ENCODE measurements around the gene KANK4. TPM values are rescaled to one million over a fixed set of nuclear protein-coding genes. Genes with fewer than 3 reads are reported as not detected.

The KANK4 gene
- total and polyA plus RNA-seq, 2 donors (not counting 1 experiment from before 2014, with no cell fraction given) = not detected

DNA sequence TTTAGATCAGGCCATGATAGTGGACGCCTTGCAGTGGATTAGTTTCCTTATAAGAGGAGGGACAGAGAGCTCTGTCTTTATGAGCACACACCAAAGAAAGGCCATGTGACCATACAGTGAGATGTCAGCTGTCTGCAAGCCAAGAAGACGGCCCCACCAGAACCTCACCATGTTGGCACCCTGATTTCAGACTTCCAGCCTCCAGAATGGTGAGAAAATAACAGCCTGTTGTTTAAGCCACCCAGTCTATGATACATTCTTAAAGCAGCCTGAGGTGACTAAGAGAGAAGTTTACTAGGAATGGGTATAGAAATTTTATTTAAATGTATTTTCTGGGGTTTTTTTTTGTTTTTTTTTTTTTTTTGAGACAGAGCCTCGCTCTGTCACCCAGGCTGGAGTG is 95.1 kb downstream of the KANK4 start:
- no peak overlapping the region for H3K27ac ChIP-seq (ENCODE audit: low read length in 2 of 2)
- Mint-ChIP-seq H3K9me3 (ENCODE audit: insufficient read depth) (no peaks in the 10 kb centered on the region), H3K4me1 (no peaks in the 10 kb centered on the region), H3K4me3 (no peak overlapping the region), H3K27me3 (no peaks in the 10 kb centered on the region), H3K27ac (no peak overlapping the region)
- TF ChIP-seq, protein P1, sequence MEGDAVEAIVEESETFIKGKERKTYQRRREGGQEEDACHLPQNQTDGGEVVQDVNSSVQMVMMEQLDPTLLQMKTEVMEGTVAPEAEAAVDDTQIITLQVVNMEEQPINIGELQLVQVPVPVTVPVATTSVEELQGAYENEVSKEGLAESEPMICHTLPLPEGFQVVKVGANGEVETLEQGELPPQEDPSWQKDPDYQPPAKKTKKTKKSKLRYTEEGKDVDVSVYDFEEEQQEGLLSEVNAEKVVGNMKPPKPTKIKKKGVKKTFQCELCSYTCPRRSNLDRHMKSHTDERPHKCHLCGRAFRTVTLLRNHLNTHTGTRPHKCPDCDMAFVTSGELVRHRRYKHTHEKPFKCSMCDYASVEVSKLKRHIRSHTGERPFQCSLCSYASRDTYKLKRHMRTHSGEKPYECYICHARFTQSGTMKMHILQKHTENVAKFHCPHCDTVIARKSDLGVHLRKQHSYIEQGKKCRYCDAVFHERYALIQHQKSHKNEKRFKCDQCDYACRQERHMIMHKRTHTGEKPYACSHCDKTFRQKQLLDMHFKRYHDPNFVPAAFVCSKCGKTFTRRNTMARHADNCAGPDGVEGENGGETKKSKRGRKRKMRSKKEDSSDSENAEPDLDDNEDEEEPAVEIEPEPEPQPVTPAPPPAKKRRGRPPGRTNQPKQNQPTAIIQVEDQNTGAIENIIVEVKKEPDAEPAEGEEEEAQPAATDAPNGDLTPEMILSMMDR (IDR thresholded peaks at IDR 0.05) = no peak
- no peak for TF ChIP-seq EZH2 (IDR thresholded peaks at IDR 0.05; ENCODE audit: borderline replicate concordance, insufficient read depth, low read depth, low read length, poor library complexity, severe bottlenecking)
- H3K27me3 ChIP-seq (replicated peaks in 1 of 4; ENCODE audit: control extremely low read depth in 1 of 4, control insufficient read depth in 3 of 4, insufficient read depth in 4 of 4, low read length in 3 of 4) = no peaks in the 10 kb centered on the region
- no peak for ATAC-seq (ENCODE audit: low read depth)
- H3K9ac ChIP-seq (ENCODE audit: low read length) = no peak overlapping the region
- no peak for DNase-seq
- intact Hi-C loops (cut with micrococcal nuclease) = no loop called here
- no peak overlapping the region for H2AFZ ChIP-seq (ENCODE audit: insufficient read depth, low read depth, low read length, poor library complexity, severe bottlenecking)
- H3K4me1 ChIP-seq (ENCODE audit: control insufficient read depth in 2 of 2, insufficient read depth in 2 of 2, low read length in 2 of 2) = no peaks in the 10 kb centered on the region
- ChIA-PET CTCF (interaction anchor here (0.7 kb wide), 1 partner anchor 180 kb away, joined by 3 read pairs; no protein-coding TSS in a partner anchor), POLR2A (no interaction called here)
- no peaks in the 10 kb centered on the region for H3K36me3 ChIP-seq (replicated peaks in 1 of 2; ENCODE audit: control extremely low read depth in 1 of 2, control insufficient read depth in 1 of 2, extremely low read depth in 1 of 2, insufficient read depth in 2 of 2, low read length in 1 of 2)
- H3K79me2 ChIP-seq (ENCODE audit: control insufficient read depth, insufficient read depth, low read length) = no peaks in the 10 kb centered on the region
- peaks cover 0 to 3% (median 0%) of the 10 kb centered on the region in 3 donors for H3K9me3 ChIP-seq (ENCODE audit: control extremely low read depth in 1 of 3, control insufficient read depth in 2 of 3, insufficient read depth in 1 of 3, low read length in 2 of 3)
- no peak overlapping the region for H3K4me2 ChIP-seq (replicated peaks; ENCODE audit: low read depth, low read length, poor library complexity, severe bottlenecking)
- 100% methylated on average over 1 of the region's 3 CpGs for WGBS (ENCODE audit: insufficient coverage)
- H3K4me3 ChIP-seq (ENCODE audit: control extremely low read depth in 1 of 5, extremely low read depth in 1 of 5, insufficient read depth in 1 of 5, low read depth in 2 of 5, low read length in 4 of 5) = no peak overlapping the region
- H4K20me1 ChIP-seq (ENCODE audit: control insufficient read depth, insufficient read depth, low read length, poor library complexity, severe bottlenecking) = no peaks in the 10 kb centered on the region

- peaks cover 0 to 3% (median 0%) of the 10 kb centered on the region in 3 donors for H3K9me3 ChIP-seq (ENCODE audit: control extremely low read depth in 1 of 3, control insufficient read depth in 2 of 3, insufficient read depth in 1 of 3, low read length in 2 of 3)
- H3K36me3 ChIP-seq (replicated peaks in 1 of 2; ENCODE audit: control extremely low read depth in 1 of 2, control insufficient read depth in 1 of 2, extremely low read depth in 1 of 2, insufficient read depth in 2 of 2, low read length in 1 of 2) = no peaks in the 10 kb centered on the region
- ATAC-seq (ENCODE audit: low read depth) (no peak), DNase-seq (no peak)
- no peak overlapping the region for H3K4me3 Mint-ChIP-seq
- ChIA-PET CTCF (no interaction called here), POLR2A (no interaction called here)
- TF ChIP-seq EZH2 (IDR thresholded peaks at IDR 0.05; ENCODE audit: borderline replicate concordance, insufficient read depth, low read depth, low read length, poor library complexity, severe bottlenecking) = no peak
- TF ChIP-seq, protein P1 (IDR thresholded peaks at IDR 0.05) = no peak
- no peaks in the 10 kb centered on the region for H3K79me2 ChIP-seq (ENCODE audit: control insufficient read depth, insufficient read depth, low read length)
- H3K4me1 Mint-ChIP-seq = no peaks in the 10 kb centered on the region
- WGBS (ENCODE audit: insufficient coverage) = 95% methylated on average over 5 of the region's 9 CpGs
- H3K27ac Mint-ChIP-seq = no peak overlapping the region
- no peaks in the 10 kb centered on the region for H3K4me1 ChIP-seq (ENCODE audit: control insufficient read depth in 2 of 2, insufficient read depth in 2 of 2, low read length in 2 of 2)
- intact Hi-C loops (cut with micrococcal nuclease) = no loop called here
- no peak overlapping the region for H3K4me2 ChIP-seq (replicated peaks; ENCODE audit: low read depth, low read length, poor library complexity, severe bottlenecking)
- no peak overlapping the region for H3K9ac ChIP-seq (ENCODE audit: low read length)
- no peaks in the 10 kb centered on the region for H3K27me3 ChIP-seq (replicated peaks in 1 of 4; ENCODE audit: control extremely low read depth in 1 of 4, control insufficient read depth in 3 of 4, insufficient read depth in 4 of 4, low read length in 3 of 4)
- H3K27me3 Mint-ChIP-seq = no peaks in the 10 kb centered on the region
- no peak overlapping the region for H3K4me3 ChIP-seq (ENCODE audit: control extremely low read depth in 1 of 5, extremely low read depth in 1 of 5, insufficient read depth in 1 of 5, low read depth in 2 of 5, low read length in 4 of 5)
- H2AFZ ChIP-seq (ENCODE audit: insufficient read depth, low read depth, low read length, poor library complexity, severe bottlenecking) = no peak overlapping the region
- H3K9me3 Mint-ChIP-seq (ENCODE audit: insufficient read depth) = no peaks in the 10 kb centered on the region
- no peaks in the 10 kb centered on the region for H4K20me1 ChIP-seq (ENCODE audit: control insufficient read depth, insufficient read depth, low read length, poor library complexity, severe bottlenecking)
- no peak overlapping the region for H3K27ac ChIP-seq (ENCODE audit: low read length in 2 of 2)
Measured at GRCh38 chr1:62222321-62222720, 96.9 kb downstream of the KANK4 start.

Data from B cell (primary cell).